Measurements from ENCODE around the gene DMD.

DNA sequence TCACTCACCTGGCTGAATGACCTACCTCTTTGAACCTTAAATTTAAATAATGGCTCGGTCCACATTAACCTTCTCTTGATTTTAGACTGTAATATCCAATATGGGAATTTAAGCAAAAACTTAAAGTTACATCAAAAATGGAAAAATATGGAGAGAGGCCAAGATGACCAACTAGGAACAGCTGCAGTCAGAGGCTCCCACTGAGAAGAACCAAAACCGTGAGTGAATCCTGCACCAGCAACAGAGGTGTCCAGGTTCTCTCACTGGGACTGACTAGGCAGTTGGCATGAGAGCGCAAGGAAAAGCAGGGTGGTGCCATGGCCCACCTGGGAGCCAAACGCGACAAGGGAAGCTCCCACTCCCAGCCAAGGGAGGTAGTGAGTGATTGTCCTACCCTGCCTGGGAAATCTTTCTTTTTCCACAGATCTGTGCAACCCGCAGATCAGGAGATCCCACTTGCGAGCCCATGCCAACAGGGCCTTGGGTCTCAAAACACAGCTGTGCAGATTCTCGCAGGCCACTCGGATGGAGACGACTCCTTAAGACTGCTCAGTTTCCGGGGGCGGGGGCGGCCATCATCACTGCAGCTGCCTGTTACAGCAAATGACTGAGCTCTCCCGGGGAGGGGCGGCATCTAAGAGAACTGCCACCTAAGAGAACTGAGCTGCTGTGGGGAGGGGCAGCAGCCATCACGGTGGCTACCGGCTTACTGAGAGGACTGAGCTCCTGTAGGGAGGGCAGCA, 343.4 kb downstream of the DMD start:
- TF ChIP-seq, protein P1, sequence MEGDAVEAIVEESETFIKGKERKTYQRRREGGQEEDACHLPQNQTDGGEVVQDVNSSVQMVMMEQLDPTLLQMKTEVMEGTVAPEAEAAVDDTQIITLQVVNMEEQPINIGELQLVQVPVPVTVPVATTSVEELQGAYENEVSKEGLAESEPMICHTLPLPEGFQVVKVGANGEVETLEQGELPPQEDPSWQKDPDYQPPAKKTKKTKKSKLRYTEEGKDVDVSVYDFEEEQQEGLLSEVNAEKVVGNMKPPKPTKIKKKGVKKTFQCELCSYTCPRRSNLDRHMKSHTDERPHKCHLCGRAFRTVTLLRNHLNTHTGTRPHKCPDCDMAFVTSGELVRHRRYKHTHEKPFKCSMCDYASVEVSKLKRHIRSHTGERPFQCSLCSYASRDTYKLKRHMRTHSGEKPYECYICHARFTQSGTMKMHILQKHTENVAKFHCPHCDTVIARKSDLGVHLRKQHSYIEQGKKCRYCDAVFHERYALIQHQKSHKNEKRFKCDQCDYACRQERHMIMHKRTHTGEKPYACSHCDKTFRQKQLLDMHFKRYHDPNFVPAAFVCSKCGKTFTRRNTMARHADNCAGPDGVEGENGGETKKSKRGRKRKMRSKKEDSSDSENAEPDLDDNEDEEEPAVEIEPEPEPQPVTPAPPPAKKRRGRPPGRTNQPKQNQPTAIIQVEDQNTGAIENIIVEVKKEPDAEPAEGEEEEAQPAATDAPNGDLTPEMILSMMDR (IDR thresholded peaks at IDR 0.05): no peak
- TF ChIP-seq, protein P2, sequence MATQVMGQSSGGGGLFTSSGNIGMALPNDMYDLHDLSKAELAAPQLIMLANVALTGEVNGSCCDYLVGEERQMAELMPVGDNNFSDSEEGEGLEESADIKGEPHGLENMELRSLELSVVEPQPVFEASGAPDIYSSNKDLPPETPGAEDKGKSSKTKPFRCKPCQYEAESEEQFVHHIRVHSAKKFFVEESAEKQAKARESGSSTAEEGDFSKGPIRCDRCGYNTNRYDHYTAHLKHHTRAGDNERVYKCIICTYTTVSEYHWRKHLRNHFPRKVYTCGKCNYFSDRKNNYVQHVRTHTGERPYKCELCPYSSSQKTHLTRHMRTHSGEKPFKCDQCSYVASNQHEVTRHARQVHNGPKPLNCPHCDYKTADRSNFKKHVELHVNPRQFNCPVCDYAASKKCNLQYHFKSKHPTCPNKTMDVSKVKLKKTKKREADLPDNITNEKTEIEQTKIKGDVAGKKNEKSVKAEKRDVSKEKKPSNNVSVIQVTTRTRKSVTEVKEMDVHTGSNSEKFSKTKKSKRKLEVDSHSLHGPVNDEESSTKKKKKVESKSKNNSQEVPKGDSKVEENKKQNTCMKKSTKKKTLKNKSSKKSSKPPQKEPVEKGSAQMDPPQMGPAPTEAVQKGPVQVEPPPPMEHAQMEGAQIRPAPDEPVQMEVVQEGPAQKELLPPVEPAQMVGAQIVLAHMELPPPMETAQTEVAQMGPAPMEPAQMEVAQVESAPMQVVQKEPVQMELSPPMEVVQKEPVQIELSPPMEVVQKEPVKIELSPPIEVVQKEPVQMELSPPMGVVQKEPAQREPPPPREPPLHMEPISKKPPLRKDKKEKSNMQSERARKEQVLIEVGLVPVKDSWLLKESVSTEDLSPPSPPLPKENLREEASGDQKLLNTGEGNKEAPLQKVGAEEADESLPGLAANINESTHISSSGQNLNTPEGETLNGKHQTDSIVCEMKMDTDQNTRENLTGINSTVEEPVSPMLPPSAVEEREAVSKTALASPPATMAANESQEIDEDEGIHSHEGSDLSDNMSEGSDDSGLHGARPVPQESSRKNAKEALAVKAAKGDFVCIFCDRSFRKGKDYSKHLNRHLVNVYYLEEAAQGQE (IDR thresholded peaks at IDR 0.05; ENCODE audit: insufficient read depth in 1 of 2, low read depth in 2 of 2, low read length in 1 of 2): no peak
- no peak for TF ChIP-seq TCF7L2 (IDR thresholded peaks at IDR 0.05; ENCODE audit: low read depth, low read length)
- TF ChIP-seq POLR2AphosphoS5 (IDR thresholded peaks at IDR 0.05; ENCODE audit: low read depth, low read length): no peak

Measured in Panc1 (cell line).